GM12801 (cell line): ENCODE results near the gene TMEM190.

ENCODE experiments used
- CTCF ChIP-seq: IDR thresholded peaks from one replicate; pipeline ENCODE4 v1.5.1; 2011; ENCODE audit warnings: control low read depth; ENCODE audit not compliant: insufficient read length; ENCODE audit errors: extremely low read depth

The TMEM190 gene

GRCh38 chr19:55362990-55363716, 13.5 kb upstream of the TMEM190 start, which contains the start of gene GARIN5B:
TSS of gene GARIN5B (minus strand) at chr19:55363260. CDS start at chr19:55363066, 194 bp downstream.
- TF ChIP-seq CTCF, result no peak

- no peak for TF ChIP-seq CTCF
Measured at GRCh38 chr19:55365245-55365644, 11.4 kb upstream of the TMEM190 start.

GRCh38 chr19:55365964-55366363, 10.7 kb upstream of the TMEM190 start:
- no peak for TF ChIP-seq CTCF

- no peak for TF ChIP-seq CTCF
Measured at GRCh38 chr19:55366790-55367189, 9.8 kb upstream of the TMEM190 start.

GRCh38 chr19:55368106-55368505, 8.5 kb upstream of the TMEM190 start:
- TF ChIP-seq CTCF, result no peak

GRCh38 chr19:55368701-55369563, 7.7 kb upstream of the TMEM190 start:
- no peak for TF ChIP-seq CTCF

GRCh38 chr19:55369653-55370304, 6.8 kb upstream of the TMEM190 start:
- no peak for TF ChIP-seq CTCF
